ENCODE results near the gene KCNG2.

KCNG2 gene

DNA sequence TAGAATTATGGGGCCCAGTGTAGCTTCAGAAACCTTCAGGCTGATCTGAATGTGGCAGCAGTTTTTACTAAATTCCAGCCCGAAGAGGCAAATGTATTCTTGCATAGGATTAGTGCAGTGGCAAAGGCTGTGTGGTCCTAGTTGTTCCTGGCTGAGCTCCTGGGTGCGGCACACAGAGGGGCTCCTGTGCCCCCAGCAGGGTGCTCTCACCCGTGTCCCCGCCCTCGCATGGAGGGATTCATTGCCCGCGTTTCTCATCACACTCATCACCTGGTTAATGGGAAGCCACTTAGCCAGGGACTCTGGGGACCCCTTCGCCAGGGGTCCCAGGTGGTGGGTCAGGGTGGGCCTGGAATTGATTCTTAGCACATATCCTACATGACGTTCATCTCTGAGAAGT, 3.9 kb downstream of the KCNG2 start:
- Histone ChIP-seq H3K9me3 (ENCODE audit: low read length) (no peaks in the 10 kb centered on the region), H3F3A (ENCODE audit: insufficient read depth, low read length) (no peaks in the 10 kb centered on the region), H4K20me1 (ENCODE audit: insufficient read depth, low read length) (no peaks in the 10 kb centered on the region), H3K4me1 (ENCODE audit: insufficient read depth, low read length, severe bottlenecking) (peaks cover 28% of the 10 kb centered on the region), H3K4me2 (ENCODE audit: low read length) (no peak overlapping the region), H3K9ac (ENCODE audit: low read length) (no peak overlapping the region), H3K27ac (ENCODE audit: low read depth, low read length, poor library complexity, severe bottlenecking) (no peak overlapping the region), H3K27me3 (ENCODE audit: insufficient read depth, low read length) (peaks cover 6% of the 10 kb centered on the region), H3K4me3 (ENCODE audit: low read depth, low read length, poor library complexity, severe bottlenecking) (no peak overlapping the region), H3K9me2 (ENCODE audit: low read depth, low read length) (no peaks in the 10 kb centered on the region), H2AFZ (ENCODE audit: low read length) (no peak overlapping the region), H3K79me2 (ENCODE audit: insufficient read depth, low read length) (no peaks in the 10 kb centered on the region), H3K36me3 (ENCODE audit: insufficient read depth, low read length) (no peaks in the 10 kb centered on the region)
- no peak for TF ChIP-seq EZH2 (IDR thresholded peaks at IDR 0.05; ENCODE audit: borderline replicate concordance, low read length)
- TF ChIP-seq, protein P1, sequence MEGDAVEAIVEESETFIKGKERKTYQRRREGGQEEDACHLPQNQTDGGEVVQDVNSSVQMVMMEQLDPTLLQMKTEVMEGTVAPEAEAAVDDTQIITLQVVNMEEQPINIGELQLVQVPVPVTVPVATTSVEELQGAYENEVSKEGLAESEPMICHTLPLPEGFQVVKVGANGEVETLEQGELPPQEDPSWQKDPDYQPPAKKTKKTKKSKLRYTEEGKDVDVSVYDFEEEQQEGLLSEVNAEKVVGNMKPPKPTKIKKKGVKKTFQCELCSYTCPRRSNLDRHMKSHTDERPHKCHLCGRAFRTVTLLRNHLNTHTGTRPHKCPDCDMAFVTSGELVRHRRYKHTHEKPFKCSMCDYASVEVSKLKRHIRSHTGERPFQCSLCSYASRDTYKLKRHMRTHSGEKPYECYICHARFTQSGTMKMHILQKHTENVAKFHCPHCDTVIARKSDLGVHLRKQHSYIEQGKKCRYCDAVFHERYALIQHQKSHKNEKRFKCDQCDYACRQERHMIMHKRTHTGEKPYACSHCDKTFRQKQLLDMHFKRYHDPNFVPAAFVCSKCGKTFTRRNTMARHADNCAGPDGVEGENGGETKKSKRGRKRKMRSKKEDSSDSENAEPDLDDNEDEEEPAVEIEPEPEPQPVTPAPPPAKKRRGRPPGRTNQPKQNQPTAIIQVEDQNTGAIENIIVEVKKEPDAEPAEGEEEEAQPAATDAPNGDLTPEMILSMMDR (IDR thresholded peaks at IDR 0.05; ENCODE audit: low read length), result no peak

DNA sequence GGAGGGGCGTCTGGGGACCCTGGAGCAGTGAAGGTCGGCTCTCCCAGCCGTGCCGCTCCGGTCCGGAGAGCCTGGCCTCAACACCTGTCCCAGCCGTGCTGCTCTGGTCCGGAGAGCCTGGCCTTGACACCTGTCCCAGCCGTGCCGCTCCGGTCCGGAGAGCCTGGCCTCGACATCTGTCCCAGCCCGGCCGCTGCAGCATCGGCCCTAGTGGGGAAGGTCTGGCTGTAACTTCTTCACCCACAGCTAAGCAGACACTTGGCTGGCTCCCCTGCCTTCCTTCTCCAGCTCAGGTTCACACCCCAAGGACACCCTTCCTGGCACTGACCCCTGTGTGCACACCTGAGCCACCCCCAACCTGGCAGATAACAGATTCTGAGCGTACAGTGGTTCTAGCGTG, 4.6 kb downstream of the KCNG2 start:
- H3K79me2 ChIP-seq (ENCODE audit: insufficient read depth, low read length), result no peaks in the 10 kb centered on the region
- TF ChIP-seq EZH2 (IDR thresholded peaks at IDR 0.05; ENCODE audit: borderline replicate concordance, low read length), result no peak
- TF ChIP-seq, protein P1 (IDR thresholded peaks at IDR 0.05; ENCODE audit: low read length), result no peak

DNA sequence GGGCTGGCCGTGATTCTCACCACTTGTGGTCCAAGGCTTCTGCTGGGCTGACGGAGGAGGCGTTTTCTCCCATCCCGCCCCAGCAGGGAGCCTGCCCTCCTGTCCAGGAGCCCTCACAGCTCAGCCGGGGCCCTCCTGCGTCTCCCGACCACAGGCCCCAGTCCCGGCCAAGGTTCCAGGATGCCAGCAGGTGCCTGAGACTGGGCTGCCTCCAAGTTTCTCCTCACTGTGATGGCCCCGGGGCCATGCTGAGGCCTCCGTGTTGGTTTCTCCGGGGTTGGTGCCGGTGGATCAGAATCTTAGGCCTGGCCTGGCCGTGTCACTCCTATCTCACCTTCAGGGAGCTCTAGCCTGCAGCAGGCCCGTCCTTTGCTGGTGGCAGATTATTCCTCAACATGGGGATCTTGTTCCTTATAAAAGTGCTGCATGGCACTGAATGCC, 5.9 kb downstream of the KCNG2 start:
- no peak overlapping the region for H3K4me2 ChIP-seq (ENCODE audit: low read length)
- no peaks in the 10 kb centered on the region for H3K9me2 ChIP-seq (ENCODE audit: low read depth, low read length)
- H3K27me3 ChIP-seq (ENCODE audit: insufficient read depth, low read length), result peaks cover 6% of the 10 kb centered on the region

More for the DNA sequence above, 4.6 kb downstream of the KCNG2 start:
- Histone ChIP-seq H3F3A (ENCODE audit: insufficient read depth, low read length) (no peaks in the 10 kb centered on the region), H3K9ac (ENCODE audit: low read length) (no peak overlapping the region), H3K4me3 (ENCODE audit: low read depth, low read length, poor library complexity, severe bottlenecking) (no peak overlapping the region), H2AFZ (ENCODE audit: low read length) (no peak overlapping the region), H3K4me2 (ENCODE audit: low read length) (no peak overlapping the region), H3K36me3 (ENCODE audit: insufficient read depth, low read length) (no peaks in the 10 kb centered on the region), H3K4me1 (ENCODE audit: insufficient read depth, low read length, severe bottlenecking) (peaks cover 28% of the 10 kb centered on the region), H3K27ac (ENCODE audit: low read depth, low read length, poor library complexity, severe bottlenecking) (no peak overlapping the region), H3K9me2 (ENCODE audit: low read depth, low read length) (no peaks in the 10 kb centered on the region), H3K27me3 (ENCODE audit: insufficient read depth, low read length) (peaks cover 6% of the 10 kb centered on the region), H3K9me3 (ENCODE audit: low read length) (no peaks in the 10 kb centered on the region), H4K20me1 (ENCODE audit: insufficient read depth, low read length) (no peaks in the 10 kb centered on the region)

More for the DNA sequence above, 5.9 kb downstream of the KCNG2 start:
- Histone ChIP-seq H3K4me1 (ENCODE audit: insufficient read depth, low read length, severe bottlenecking) (peaks cover 28% of the 10 kb centered on the region), H4K20me1 (ENCODE audit: insufficient read depth, low read length) (no peaks in the 10 kb centered on the region), H3K79me2 (ENCODE audit: insufficient read depth, low read length) (no peaks in the 10 kb centered on the region), H3K4me3 (ENCODE audit: low read depth, low read length, poor library complexity, severe bottlenecking) (no peak overlapping the region), H3K9ac (ENCODE audit: low read length) (no peak overlapping the region), H3K9me3 (ENCODE audit: low read length) (no peaks in the 10 kb centered on the region), H3F3A (ENCODE audit: insufficient read depth, low read length) (no peaks in the 10 kb centered on the region), H3K27ac (ENCODE audit: low read depth, low read length, poor library complexity, severe bottlenecking) (no peak overlapping the region), H3K36me3 (ENCODE audit: insufficient read depth, low read length) (no peaks in the 10 kb centered on the region), H2AFZ (ENCODE audit: low read length) (no peak overlapping the region)
- no peak for TF ChIP-seq EZH2 (IDR thresholded peaks at IDR 0.05; ENCODE audit: borderline replicate concordance, low read length)
- TF ChIP-seq, protein P1 (IDR thresholded peaks at IDR 0.05; ENCODE audit: low read length), result no peak
